Measurements from ENCODE around the gene ATXN2. TPM values are rescaled to one million over a fixed set of nuclear protein-coding genes. Genes with fewer than 3 reads are reported as not detected.

ATXN2 gene
- total and polyA plus RNA-seq, 9 of the 15 experiments (the other 6 are each of a cell fraction or from before 2014, with no cell fraction given) = 16.8 to 67.8 (median 29.3) TPM

GRCh38 chr12:111405149-111405858 is 193.8 kb downstream of the ATXN2 start (continued):
- TF ChIP-seq, protein P1, sequence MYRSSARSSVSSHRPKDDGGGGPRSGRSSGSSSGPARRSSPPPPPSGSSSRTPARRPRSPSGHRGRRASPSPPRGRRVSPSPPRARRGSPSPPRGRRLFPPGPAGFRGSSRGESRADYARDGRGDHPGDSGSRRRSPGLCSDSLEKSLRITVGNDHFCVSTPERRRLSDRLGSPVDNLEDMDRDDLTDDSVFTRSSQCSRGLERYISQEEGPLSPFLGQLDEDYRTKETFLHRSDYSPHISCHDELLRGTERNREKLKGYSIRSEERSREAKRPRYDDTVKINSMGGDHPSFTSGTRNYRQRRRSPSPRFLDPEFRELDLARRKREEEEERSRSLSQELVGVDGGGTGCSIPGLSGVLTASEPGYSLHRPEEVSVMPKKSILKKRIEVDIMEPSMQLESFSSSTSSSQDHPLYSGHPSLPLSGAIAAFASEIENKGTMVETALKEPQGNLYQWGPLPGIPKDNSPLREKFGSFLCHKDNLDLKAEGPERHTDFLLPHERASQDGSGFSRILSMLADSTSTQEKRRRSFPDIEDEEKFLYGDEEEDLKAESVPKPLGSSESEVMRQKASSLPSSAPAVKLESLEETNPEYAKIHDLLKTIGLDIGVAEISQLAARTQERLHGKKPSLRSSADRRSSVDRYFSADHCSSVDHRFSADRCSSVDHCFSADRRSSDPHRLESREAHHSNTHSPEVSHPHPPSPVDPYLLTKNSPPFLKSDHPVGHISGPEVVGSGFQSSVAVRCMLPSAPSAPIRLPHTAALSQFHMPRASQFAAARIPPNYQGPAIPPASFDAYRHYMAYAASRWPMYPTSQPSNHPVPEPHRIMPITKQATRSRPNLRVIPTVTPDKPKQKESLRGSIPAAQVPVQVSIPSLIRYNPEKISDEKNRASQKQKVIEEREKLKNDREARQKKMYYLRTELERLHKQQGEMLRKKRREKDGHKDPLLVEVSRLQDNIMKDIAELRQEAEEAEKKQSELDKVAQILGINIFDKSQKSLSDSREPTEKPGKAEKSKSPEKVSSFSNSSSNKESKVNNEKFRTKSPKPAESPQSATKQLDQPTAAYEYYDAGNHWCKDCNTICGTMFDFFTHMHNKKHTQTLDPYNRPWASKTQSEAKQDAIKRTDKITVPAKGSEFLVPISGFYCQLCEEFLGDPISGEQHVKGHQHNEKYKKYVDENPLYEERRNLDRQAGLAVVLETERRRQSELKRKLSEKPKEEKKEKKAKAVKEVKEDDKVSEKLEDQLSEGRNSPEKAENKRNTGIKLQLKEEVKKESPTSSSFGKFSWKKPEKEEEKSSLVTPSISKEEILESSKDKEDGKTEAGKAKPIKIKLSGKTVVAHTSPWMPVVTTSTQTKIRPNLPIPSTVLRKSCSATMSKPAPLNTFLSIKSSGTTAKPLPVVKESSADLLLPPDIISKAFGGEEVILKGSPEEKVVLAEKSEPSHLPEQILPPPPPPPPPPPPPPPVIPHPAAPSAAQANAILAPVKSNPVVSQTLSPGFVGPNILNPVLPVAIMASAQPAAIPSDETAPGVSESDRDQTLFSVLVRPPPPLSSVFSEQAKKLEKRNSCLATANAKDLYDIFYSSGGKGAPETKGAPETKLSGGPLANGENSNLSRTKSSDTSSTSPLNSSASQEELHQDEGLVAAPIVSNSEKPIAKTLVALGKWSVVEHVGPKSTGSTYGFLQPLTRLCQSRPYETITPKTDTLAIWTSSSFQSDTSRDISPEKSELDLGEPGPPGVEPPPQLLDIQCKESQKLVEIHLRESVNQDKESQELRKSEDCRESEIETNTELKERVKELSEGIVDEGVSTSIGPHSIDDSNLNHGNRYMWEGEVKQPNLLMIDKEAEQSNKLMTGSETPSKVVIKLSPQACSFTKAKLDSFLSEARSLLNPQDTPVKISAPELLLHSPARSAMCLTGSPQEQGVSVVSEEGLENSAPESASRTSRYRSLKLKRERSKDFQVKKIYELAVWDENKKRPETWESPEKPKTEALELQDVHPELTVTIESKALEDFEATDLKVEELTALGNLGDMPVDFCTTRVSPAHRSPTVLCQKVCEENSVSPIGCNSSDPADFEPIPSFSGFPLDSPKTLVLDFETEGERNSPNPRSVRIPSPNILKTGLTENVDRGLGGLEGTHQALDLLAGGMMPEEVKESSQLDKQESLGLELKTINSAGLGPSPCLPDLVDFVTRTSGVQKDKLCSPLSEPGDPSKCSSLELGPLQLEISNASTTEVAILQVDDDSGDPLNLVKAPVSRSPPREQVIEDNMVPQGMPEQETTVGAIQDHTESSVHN (IDR thresholded peaks at IDR 0.05; ENCODE audit: borderline replicate concordance in 1 of 2, low read depth in 1 of 2) = no peak
- TF ChIP-seq ETV1 (tag; conservative IDR thresholded peaks at IDR 0.05; ENCODE audit: low read depth) (no peak), PPARD (CRISPR knock-in tag; IDR thresholded peaks at IDR 0.05) (no peak), ZNF57 (CRISPR knock-in tag; IDR thresholded peaks at IDR 0.05) (no peak), NR0B1 (IDR thresholded peaks at IDR 0.05; ENCODE audit: partially characterized antibody) (no peak), SMAD4 (CRISPR knock-in tag; conservative IDR thresholded peaks at IDR 0.05) (peak; percentile 75), PCBP2 (IDR thresholded peaks at IDR 0.05; ENCODE audit: low read depth, low read length, poor library complexity, severe bottlenecking) (no peak), PRMT5 (CRISPR knock-in tag; IDR thresholded peaks at IDR 0.05) (no peak), ZBTB1 (CRISPR knock-in tag; IDR thresholded peaks at IDR 0.05; ENCODE audit: borderline replicate concordance, low read depth) (no peak), PHTF2 (CRISPR knock-in tag; IDR thresholded peaks at IDR 0.05) (no peak), ID3 (CRISPR knock-in tag; IDR thresholded peaks at IDR 0.05) (no peak), ID3 (tag; IDR thresholded peaks at IDR 0.05) (peak; percentile 44; the same call in 1 of the 2 replicates)
- TF ChIP-seq, protein P2, sequence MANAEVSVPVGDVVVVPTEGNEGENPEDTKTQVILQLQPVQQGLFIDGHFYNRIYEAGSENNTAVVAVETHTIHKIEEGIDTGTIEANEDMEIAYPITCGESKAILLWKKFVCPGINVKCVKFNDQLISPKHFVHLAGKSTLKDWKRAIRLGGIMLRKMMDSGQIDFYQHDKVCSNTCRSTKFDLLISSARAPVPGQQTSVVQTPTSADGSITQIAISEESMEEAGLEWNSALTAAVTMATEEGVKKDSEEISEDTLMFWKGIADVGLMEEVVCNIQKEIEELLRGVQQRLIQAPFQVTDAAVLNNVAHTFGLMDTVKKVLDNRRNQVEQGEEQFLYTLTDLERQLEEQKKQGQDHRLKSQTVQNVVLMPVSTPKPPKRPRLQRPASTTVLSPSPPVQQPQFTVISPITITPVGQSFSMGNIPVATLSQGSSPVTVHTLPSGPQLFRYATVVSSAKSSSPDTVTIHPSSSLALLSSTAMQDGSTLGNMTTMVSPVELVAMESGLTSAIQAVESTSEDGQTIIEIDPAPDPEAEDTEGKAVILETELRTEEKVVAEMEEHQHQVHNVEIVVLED (CRISPR knock-in tag; IDR thresholded peaks at IDR 0.05) = no peak

Measured in K562 (cell line).